LNCAP (cell line): Measurements from ENCODE around the gene QRSL1.

Experiments used
- CTCF ChIP-seq: fragments of 450-650 bp; IDR thresholded peaks from 2 replicates; pipeline ENCODE4 v1.5.1; 2017; ENCODE audit warnings: mild to moderate bottlenecking

QRSL1 gene

DNA sequence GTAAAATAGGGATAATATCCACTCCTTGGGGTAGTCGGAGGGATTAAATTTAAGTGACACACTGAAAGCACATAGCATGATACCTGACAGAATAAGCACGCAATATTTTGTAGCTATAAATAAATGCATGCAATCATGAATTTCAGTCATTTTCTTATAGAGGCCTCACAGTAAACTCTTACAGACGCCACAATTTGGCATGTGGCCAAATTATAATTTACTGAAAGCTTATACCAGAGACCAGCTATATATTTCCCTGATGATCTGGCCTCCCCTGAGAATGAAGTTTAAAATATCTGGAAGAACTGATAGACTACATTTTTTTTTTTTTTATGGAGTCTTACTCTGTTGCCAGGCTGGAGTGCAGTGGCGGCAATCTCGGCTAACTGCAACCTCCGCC is 40.9 kb downstream of the QRSL1 start:
- TF ChIP-seq CTCF, result no peak

- no peak for TF ChIP-seq CTCF
These were observed 42.3 kb downstream of the QRSL1 start for GRCh38 chr6:106671651-106672050.

- TF ChIP-seq CTCF, result no peak
These were observed 45.3 kb downstream of the QRSL1 start for GRCh38 chr6:106674541-106675229.

GRCh38 chr6:106677282-106677681 is 47.9 kb downstream of the QRSL1 start:
- no peak for TF ChIP-seq CTCF

GRCh38 chr6:106684011-106684410 is 54.6 kb downstream of the QRSL1 start:
- TF ChIP-seq CTCF, result no peak

- no peak for TF ChIP-seq CTCF
These were observed 56.5 kb downstream of the QRSL1 start for GRCh38 chr6:106685833-106686232.

DNA sequence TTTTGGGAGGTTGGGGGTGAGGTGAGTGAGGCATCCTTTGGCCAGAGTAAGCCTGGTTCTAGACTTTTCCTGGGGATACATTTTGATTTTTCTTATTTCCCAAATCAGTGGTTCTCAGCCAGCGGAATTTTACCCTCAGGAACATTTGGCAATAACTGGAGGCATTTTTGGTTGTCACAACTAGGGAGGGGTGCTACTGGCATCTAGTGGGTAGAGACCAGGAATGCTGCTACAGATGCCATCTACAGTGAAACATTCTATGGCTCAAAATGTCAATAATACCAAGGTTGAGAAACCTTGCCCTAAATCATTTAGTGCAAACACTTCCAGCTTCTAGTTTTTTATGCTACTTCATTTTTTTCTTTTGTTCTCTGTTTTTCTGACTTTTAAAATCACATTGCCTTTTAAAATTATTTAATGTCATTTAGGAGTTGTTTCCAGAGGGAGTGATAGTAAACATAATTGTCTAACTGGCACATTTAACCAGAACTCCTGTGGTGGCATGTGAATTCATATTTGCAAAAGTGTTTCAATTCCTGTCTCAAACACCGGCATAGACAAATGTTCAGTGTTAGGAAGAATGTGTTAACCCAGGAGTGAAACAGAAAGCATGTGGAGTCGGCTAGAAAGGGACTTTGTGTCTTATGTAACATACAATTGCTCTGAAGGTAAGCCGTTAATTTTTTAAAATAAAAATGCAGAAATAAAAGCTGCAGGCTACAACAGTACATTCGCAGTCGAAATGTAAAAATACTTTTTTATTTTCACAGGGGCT is 59.0 kb downstream of the QRSL1 start:
- TF ChIP-seq CTCF, result no peak
